GM19043 (cell line): ENCODE measurements around the gene MMP23B.

ENCODE experiments used
- ATAC-seq: cut with Tn5 transposase; IDR thresholded peaks from one replicate; pipeline ENCODE4 v1.9.1; 2021; ENCODE audit warnings: low read depth; ENCODE audit not compliant: unreplicated experiment

Gene MMP23B

DNA sequence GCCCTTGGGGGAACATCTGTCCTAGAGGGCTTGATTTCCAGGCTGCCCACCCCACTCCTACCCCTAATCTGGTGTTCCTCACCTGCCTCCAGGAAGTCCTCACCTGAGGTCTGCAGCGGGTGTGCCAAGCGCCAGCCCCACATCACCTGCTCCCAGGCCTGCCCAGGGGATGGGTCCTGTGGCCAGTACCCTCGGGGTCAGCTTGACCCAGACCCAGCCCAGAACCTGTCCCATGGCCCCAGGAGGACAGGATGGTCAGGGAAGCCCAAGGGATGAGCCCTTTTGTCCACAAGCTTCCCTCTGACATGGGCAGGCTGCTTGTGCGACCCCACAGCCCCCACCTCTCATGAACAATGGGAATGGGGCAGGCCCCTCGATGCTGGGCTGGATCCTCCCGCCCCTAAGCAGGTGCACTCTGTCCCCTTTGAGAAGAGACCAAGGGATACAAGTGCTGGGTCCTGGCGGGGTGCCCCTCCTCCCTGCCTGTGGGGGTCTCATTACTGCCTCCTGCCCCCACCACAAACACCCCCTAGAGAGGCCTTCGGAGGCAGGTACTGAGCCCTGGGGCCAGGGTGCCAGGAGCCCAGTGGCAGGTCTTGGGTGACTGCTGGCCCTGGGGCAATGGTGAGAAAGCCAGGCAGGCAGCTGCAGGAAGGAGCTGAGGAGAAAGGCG is 13.4 kb upstream of the MMP23B start:
- ATAC-seq: no peak

- ATAC-seq: no peak
Measured at GRCh38 chr1:1619917-1620361, 12.0 kb upstream of the MMP23B start.

DNA sequence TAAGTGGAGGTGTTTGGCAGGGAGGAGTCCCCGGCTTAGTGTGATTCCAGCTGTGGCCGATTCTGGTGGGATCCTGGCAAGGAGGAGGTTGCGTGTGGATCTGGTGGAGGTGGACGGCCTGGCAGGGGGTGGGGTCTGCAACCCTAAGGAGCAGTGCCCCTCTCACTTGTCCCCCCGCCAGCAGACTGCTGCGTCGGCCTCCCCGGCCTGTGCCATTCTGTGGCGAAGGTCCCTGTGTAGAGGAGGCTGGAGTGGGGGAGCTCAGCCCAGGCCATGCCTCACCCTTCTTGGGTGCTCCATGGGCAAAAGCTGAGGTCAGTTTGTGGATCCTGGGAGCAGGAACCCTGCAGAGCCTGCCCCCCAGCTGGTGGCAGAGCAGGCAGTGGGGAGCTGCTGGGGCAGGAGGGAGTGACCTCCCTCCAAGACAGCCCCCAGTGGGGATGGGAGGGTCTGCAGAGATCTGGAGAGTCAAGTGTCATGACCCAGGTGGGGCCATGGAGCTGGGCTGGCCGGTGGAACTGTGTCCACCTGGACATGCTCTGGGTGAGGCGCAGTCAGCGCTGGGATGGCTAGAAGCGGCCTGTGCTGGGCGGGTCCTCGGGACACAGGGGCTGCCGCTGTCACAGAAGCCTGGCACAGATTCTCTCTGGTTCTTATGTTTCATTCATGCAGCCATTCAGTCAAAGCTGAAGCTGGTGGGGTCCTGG is 11.4 kb upstream of the MMP23B start:
- ATAC-seq: no peak

GRCh38 chr1:1621173-1622009 is 10.6 kb upstream of the MMP23B start:
- no peak for ATAC-seq

DNA sequence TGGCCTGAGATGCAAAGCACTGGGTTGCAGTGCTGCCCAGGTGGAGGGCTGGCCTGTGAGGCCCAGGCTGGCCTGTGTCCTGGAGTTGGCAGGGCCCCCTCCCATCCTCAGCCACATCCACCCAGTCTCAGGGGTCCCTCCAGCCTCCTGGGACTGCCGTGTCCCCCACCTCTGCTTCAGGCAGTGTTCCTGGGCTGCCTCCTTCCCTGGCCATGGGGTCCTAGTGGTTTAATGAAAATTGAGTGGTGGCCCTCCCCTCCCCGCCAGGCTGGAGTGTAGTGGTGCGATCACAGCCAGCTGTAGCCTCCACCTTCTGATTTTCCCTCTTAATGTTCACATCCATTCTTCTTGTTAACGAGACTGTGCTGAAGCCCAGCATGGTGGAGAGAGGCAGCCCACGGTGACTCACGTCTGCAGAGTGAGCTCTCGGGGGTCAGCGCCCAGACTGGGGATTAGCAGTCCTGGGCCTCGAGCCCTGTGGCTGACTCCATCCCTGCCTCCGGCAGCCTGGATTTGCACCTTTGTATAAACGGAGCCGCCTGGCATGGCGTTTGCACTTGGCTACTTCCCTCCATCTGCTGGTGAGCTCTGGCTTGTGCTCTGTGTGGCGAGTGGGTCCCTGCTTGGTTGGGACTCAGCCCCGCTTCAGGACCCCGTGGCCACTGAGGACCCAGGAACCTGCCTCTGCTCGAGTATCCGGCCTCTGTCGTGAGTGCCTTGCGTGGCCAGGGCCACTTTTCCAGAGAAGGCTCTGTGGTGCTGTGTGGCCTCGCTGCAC is 9.8 kb upstream of the MMP23B start:
- no peak for ATAC-seq

GRCh38 chr1:1622788-1623094 is 9.2 kb upstream of the MMP23B start:
- ATAC-seq: no peak

DNA sequence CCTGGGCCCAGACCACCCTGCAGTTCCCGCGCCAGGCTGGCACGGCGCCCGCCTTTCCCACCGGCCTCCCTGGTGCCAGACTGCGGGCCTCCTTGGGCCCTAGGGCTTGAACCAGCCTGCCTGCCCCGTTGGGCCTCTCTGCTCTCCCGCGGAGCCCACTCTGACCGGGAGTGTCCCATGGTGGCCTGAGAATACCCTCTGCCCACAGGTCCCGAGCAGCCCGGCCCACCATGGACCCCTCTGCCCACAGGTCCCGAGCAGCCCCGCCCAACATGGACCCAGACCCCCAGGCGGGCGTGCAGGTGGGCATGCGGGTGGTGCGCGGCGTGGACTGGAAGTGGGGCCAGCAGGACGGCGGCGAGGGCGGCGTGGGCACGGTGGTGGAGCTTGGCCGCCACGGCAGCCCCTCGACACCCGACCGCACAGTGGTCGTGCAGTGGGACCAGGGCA is 8.8 kb upstream of the MMP23B start:
- ATAC-seq: no peak

- no peak for ATAC-seq
Measured at GRCh38 chr1:1623631-1624442, 8.1 kb upstream of the MMP23B start.

DNA sequence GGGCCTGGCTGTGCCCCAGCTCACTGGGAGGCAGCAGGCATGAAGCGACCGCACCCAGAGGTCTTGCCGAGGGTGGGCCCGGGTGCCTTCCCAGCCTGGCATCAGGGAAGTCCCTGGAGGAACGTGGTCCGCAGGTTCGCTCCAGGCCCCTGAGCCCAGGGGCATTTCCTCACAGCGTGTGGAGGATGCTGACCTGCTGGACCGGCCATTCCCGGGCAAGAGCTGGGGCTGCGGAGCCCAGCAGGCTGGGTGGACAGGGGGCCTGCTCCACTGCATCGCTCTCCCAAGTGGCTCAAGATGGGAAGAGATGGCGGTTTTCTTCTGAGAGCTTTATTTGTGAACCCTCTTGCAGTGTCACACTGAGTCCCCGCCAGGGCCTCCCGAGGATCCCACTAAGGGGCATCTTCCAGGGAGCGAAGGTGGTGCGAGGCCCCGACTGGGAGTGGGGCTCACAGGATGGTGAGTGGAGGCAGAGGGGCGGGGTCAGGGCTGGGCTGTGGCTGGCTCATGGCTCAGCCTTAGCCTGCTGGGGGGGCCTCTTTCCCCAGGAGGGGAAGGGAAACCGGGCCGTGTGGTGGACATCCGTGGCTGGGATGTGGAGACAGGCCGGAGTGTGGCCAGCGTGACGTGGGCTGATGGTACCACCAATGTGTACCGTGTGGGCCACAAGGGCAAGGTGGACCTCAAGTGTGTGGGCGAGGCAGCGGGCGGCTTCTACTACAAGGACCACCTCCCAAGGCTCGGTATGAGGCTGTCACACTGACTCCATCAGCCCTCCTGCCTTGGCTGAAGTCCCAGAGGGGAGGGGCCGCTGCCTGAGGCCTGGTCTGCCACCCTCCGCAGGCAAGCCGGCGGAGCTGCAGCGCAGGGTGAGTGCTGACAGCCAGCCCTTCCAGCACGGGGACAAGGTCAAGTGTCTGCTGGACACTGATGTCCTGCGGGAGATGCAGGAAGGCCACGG is 7.2 kb upstream of the MMP23B start:
- ATAC-seq: no peak

DNA sequence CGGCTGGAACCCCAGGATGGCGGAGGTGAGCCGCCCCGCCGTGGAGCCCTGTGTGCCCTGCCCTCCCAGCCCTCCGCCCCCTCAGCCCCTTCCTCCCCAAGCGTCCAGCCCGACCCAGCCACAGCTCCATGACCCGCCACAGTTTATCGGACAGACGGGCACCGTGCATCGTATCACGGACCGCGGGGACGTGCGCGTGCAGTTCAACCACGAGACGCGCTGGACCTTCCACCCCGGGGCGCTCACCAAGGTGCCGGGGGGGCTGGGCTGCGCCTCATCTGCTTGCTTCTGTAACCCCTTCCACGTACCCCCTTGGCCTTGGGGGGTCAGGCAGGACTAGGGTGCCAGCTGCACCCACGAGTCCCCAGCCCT is 6.6 kb upstream of the MMP23B start:
- ATAC-seq: no peak

DNA sequence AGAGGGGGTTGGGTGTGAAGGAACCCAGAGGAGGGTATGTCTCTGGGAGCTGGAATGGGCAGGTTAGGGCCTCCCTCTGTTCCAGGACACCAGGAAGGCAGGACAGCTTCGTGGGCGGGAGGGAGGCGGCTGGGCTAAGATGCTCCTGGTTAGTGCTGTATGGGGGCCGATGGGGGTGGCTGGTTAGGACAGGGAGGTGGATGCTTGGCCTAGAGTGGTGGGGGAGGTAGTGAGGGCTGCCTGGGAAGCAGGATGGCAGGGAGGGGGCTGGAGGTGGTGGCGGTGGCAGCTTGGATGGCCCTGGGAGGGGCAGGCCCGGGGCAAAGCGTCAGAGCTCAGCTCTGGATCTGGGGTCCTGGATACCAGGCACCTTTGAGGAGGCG is 6.2 kb upstream of the MMP23B start:
- no peak for ATAC-seq

GRCh38 chr1:1626207-1627141 is 5.5 kb upstream of the MMP23B start:
- no peak for ATAC-seq

DNA sequence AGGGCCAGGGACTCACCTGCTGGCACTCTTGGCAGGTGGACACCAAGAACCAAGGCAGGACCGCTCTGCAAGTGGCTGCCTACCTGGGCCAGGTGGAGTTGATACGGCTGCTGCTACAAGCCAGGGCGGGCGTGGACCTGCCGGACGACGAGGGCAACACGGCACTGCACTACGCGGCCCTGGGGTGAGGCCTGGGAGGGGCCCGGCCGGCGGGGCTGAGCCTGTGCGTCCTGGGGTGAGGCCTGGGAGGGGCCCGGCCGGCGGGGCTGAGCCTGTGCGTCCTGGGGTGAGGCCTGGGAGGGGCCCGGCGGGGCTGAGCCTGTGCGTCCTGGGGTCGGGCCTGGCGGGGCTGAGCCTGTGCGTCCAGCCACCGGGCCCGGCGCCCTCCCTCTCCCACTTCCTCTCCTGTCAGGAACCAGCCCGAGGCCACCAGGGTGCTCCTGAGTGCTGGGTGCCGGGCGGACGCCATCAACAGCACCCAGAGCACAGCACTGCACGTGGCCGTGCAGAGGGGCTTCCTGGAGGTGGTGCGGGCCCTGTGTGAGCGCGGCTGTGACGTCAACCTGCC is 4.6 kb upstream of the MMP23B start:
- no peak for ATAC-seq

- no peak for ATAC-seq
Measured at GRCh38 chr1:1627829-1628753, 3.9 kb upstream of the MMP23B start.

- no peak for ATAC-seq
Measured at GRCh38 chr1:1628754-1629429, 3.1 kb upstream of the MMP23B start.
